ENCODE results near the gene DPP6. TPM values are rescaled to one million over a fixed set of nuclear protein-coding genes. Genes with fewer than 3 reads are reported as not detected.

Gene DPP6
- total and polyA plus RNA-seq, 2 of the 8 experiments (the other 6 are each of a cell fraction or from before 2014, with no cell fraction given), result 4.7 to 6.8 TPM

- ChIA-PET CTCF (ENCODE audit: partially characterized antibody) (interaction anchor here (1.0 kb wide), 1 partner anchor 14 kb away, joined by 4 read pairs; no protein-coding TSS in a partner anchor), POLR2A (ENCODE audit: partially characterized antibody) (no interaction called here)
- Histone ChIP-seq H2BK12ac (ENCODE audit: low read depth, low read length) (no peak overlapping the region), H2BK20ac (ENCODE audit: low read length) (no peak overlapping the region), H3K4me3 (ENCODE audit: extremely low read depth in 1 of 4, insufficient read depth in 2 of 4, low read depth in 3 of 4, low read length in 4 of 4) (no peak overlapping the region), H2BK120ac (replicated peaks; ENCODE audit: low read depth, low read length) (no peak overlapping the region), H2AK5ac (ENCODE audit: low read depth, low read length) (no peak overlapping the region), H3K9ac (replicated peaks in 1 of 4; ENCODE audit: extremely low read depth in 1 of 4, low read depth in 3 of 4, low read length in 3 of 4) (no peak overlapping the region), H3K27ac (ENCODE audit: low read depth, low read length) (no peak overlapping the region), H4K5ac (ENCODE audit: insufficient read length, low read depth, low read length) (no peak overlapping the region), H2BK5ac (ENCODE audit: low read depth, low read length) (no peak overlapping the region), H3K23me2 (ENCODE audit: low read depth, low read length) (no peaks in the 10 kb centered on the region), H3K4me1 (replicated peaks in 1 of 4; ENCODE audit: control insufficient read depth in 3 of 4, insufficient read depth in 4 of 4, low read length in 3 of 4) (no peaks in the 10 kb centered on the region), H4K91ac (replicated peaks; ENCODE audit: insufficient read length, low read length) (no peak overlapping the region), H3K56ac (replicated peaks; ENCODE audit: insufficient read length, low read depth, low read length) (no peak overlapping the region), H4K20me1 (replicated peaks in 1 of 2; ENCODE audit: control insufficient read depth in 1 of 2, insufficient read depth in 2 of 2, low read length in 2 of 2) (no peaks in the 10 kb centered on the region), H3K18ac (ENCODE audit: extremely low read depth, low read length) (no peak overlapping the region), H3K14ac (ENCODE audit: insufficient read length) (no peak overlapping the region), H3K23ac (ENCODE audit: insufficient read length) (no peak overlapping the region), H4K8ac (ENCODE audit: extremely low read depth, insufficient read depth, low read length) (no peak overlapping the region), H3K36me3 (ENCODE audit: control insufficient read depth in 2 of 4, insufficient read depth in 4 of 4, low read length in 3 of 4) (no peaks in the 10 kb centered on the region), H3K27me3 (replicated peaks in 1 of 4; ENCODE audit: control insufficient read depth in 3 of 4, extremely low read depth in 1 of 4, insufficient read depth in 3 of 4, low read length in 3 of 4) (no peaks in the 10 kb centered on the region), H3K4ac (replicated peaks; ENCODE audit: insufficient read length, low read depth, low read length) (no peak overlapping the region), H3K4me2 (ENCODE audit: insufficient read depth in 1 of 2, low read depth in 2 of 2, low read length in 2 of 2) (no peak overlapping the region), H3K9me3 (ENCODE audit: insufficient read depth in 2 of 2, low read depth in 1 of 2, low read length in 1 of 2) (no peaks in the 10 kb centered on the region), H3K79me2 (ENCODE audit: control insufficient read depth in 1 of 2, insufficient read depth in 2 of 2, low read length in 2 of 2) (no peaks in the 10 kb centered on the region), H2BK15ac (ENCODE audit: low read length) (no peak overlapping the region), H2AFZ (ENCODE audit: low read length) (no peak overlapping the region), H3K79me1 (ENCODE audit: low read depth, low read length) (no peaks in the 10 kb centered on the region)
- DNase-seq (ENCODE audit: low read depth in 1 of 2, low spot score in 2 of 2) (no peak), FAIRE-seq (no peak)
- 94% methylated on average over 3 of the region's 3 CpGs; no CpG with 5 or more reads in 1 of the 2 experiments for WGBS, 2 experiments (ENCODE audit: extremely low coverage in 1 of 2, insufficient coverage in 1 of 2, insufficient read length in 1 of 2, insufficient replicate concordance in 2 of 2, low coverage in 1 of 2, low lambda C conversion rate in 2 of 2, missing lambda C conversion rate in 1 of 2)
- no peak for TF ChIP-seq RNF2 (IDR thresholded peaks at IDR 0.05; ENCODE audit: borderline replicate concordance, low read depth, low read length, missing control alignments, poor library complexity, severe bottlenecking)
- TF ChIP-seq PHF8 (conservative IDR thresholded peaks at IDR 0.05; ENCODE audit: low read depth, low read length), result no peak
Observed at GRCh38 chr7:154598864-154599263, 546.7 kb downstream of the DPP6 start.
